ENCODE data around the gene LSM6.

- TF ChIP-seq CTCF (conservative IDR thresholded peaks at IDR 0.05; ENCODE audit: low read depth, low read length) (no peak), EZH2 (IDR thresholded peaks at IDR 0.05; ENCODE audit: low read length, unreplicated experiment) (no peak), EZH2phosphoT487 (IDR thresholded peaks at IDR 0.05; ENCODE audit: borderline replicate concordance, low read length) (no peak)
Measured at GRCh38 chr4:146161243-146161642, 14.3 kb upstream of the LSM6 start.
